ENCODE data around the gene CNTROB. TPM values are rescaled to one million over a fixed set of nuclear protein-coding genes. Genes with fewer than 3 reads are reported as not detected.
A peak's percentile ranks its signal among the peaks of the same experiment; 100 is the strongest.

Gene CNTROB
- 12.0 TPM for total RNA-seq
- long read RNA-seq, partial matches to known transcripts, result 4 of 15 reads
- long read RNA-seq, other reads (novel, unspliced or antisense), result 9 of 15 reads

GRCh38 chr17:7931709-7932482 lies at the start of gene CNTROB, which contains the start of gene TRAPPC1:
Gene CNTROB (plus strand): TSS chr17:7932206. CDS start chr17:7933080, 874 bp downstream.
Gene TRAPPC1 (minus strand): TSS chr17:7931946. CDS start chr17:7931829, 117 bp downstream.
- intact Hi-C loops (cut with DNase I), result loop anchor here (2.0 kb wide), 1 partner anchor 15 kb away; the partner anchor contains the start of gene RNF227
- DNase-seq (ENCODE audit: low spot score), result peak; percentile 100

DNA sequence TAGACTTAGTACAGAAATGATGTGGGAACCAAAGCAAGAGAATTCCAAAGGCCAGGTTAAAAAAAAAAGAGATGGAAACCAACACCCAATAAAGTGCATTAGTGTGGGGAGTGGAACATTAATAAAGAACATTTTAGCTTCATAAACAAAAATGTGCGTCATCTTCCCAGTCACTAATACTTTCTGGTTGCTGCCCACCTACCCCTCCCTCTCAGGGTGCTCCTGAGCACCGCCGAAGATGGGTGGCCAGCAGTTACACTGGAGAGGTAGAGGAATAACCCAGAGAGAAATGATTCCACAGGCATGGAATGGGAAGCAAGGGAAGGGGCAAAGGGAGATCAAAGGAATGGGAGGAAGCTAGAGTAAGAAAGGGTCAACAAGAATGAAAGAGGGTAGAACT lies 49.4 kb upstream of the CNTROB start:
- DNase-seq (ENCODE audit: low spot score), result no peak
- intact Hi-C loops (cut with DNase I), result no loop called here

GRCh38 chr17:7883781-7884386 lies 48.1 kb upstream of the CNTROB start:
- intact Hi-C loops (cut with DNase I), result no loop called here
- no peak for DNase-seq (ENCODE audit: low spot score)

GRCh38 chr17:7884581-7885366 lies 47.2 kb upstream of the CNTROB start:
- intact Hi-C loops (cut with DNase I), result loop anchor here (5.0 kb wide), 1 partner anchor 42 kb away; no protein-coding TSS in a partner anchor
- DNase-seq (ENCODE audit: low spot score), result no peak

GRCh38 chr17:7885367-7886226 lies 46.4 kb upstream of the CNTROB start:
- intact Hi-C loops (cut with DNase I), result loop anchor here (5.0 kb wide), 1 partner anchor 43 kb away; no protein-coding TSS in a partner anchor
- peak; percentile 80 for DNase-seq (ENCODE audit: low spot score)

GRCh38 chr17:7886227-7887037 lies 45.6 kb upstream of the CNTROB start:
- intact Hi-C loops (cut with DNase I), result loop anchor here (1.0 to 5.0 kb wide), 2 partner anchors 29 to 44 kb away; partner anchors contain the start of gene NAA38
- peak; percentile 76 for DNase-seq (ENCODE audit: low spot score)

DNA sequence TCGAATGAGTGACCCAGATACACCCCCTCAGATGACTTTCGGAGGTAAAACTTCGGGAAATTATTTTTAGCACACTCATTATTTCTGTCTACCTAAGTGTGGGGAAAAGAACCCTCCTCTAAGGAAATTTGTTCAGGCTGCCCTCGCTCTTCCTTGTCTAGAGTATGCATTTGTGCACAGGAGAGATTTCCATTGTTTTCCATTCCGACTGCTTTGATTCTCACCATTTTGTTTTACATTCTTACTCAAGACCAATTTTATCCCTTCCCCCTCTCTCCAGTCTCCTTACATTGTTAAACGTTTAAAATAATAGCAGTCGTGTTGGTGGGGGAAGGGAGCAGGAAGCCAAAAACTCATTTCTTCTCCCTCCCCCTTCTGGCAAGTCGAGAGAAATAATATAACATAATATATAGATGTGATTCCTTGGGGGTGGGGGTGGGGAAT lies 44.9 kb upstream of the CNTROB start:
- intact Hi-C loops (cut with DNase I), result loop anchor here (1.0 to 5.0 kb wide), 2 partner anchors 30 to 45 kb away; partner anchors contain the start of gene NAA38
- DNase-seq (ENCODE audit: low spot score), result no peak

GRCh38 chr17:7887482-7888183 lies 44.4 kb upstream of the CNTROB start:
- intact Hi-C loops (cut with DNase I), result loop anchor here (1.0 to 5.0 kb wide), 3 partner anchors 29 to 45 kb away; partner anchors contain the start of genes NAA38 and RNF227

DNA sequence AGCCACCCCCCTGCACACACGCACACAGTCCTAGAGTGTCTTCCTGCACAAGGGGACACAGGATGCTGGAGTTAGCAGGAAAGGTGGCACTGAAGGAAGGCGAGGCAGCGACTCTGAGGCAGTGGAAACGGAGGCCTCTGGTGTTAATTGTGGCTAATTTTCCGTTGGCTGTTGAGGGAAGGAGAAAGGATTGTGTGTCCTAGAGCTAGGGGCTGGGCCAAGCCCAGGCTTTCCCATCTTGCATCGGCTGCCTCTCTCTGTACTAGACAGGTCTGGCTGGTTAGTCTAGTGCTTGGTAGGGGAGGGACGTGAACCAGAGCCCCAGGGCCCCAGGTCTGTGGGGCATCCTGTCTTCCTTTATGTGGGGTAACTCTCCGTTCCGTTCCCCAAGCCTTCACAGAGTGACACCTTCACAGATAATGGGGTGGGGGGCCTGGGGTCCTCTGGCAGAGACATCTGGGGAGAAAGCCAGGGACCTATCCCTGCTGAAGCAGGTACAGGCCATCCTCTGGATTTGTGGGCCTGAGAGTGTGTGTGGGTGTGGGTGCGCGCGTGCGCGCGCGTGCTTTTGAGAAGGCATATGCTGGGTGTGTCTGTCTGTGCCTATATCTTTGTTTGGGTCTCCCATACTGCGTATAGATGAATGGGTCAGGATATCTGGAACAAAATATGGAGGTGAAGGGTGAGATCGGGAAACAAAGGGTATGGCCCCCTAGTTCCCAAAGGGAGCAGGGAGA lies 43.7 kb upstream of the CNTROB start, which contains the start of gene CHD3:
Gene CHD3, plus strand, starts transcription at position 606 of the 737 bp plus-strand sequence. CDS start 212 bp downstream, outside the sequence.
- DNase-seq (ENCODE audit: low spot score), result peak; percentile 76
- intact Hi-C loops (cut with DNase I), result loop anchor here (1.0 to 5.0 kb wide), 2 partner anchors 28 to 46 kb away; partner anchors contain the start of gene RNF227

More at GRCh38 chr17:7887482-7888183, 44.4 kb upstream of the CNTROB start:
- DNase-seq (ENCODE audit: low spot score), result peak; percentile 95

- peak; percentile 96 for DNase-seq (ENCODE audit: low spot score)
- intact Hi-C loops (cut with DNase I), result loop anchor here (5.0 kb wide), 1 partner anchor 47 kb away; no protein-coding TSS in a partner anchor
Measured at GRCh38 chr17:7889166-7889955, 42.6 kb upstream of the CNTROB start.

DNA sequence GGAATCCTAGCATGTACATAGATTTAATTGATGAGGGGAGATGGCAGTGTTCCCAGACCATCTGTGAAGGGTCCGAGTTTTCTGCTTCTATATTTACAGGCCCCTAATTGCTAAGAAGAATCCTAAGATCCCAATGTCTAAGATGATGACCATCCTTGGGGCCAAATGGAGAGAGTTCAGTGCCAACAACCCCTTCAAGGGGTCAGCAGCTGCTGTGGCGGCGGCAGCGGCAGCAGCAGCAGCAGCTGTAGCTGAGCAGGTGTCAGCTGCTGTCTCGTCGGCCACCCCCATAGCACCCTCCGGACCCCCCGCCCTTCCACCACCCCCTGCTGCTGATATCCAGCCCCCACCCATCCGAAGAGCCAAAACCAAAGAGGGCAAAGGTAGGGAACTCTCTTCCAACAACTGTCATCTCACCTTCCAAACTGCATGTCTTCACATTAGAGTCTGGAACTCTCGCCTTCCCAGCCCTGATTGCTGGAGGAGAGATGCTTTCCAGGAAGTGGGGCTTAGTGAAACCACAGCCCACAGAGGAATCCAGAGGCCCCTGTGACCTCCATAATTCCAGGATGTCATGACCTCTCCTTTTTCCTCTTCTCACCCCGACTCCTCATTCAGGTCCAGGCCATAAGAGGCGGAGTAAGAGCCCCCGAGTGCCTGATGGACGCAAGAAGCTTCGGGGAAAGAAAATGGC lies 38.7 kb upstream of the CNTROB start:
- intact Hi-C loops (cut with DNase I), result loop anchor here (2.0 to 10.0 kb wide), 2 partner anchors 69 to 149 kb away; no protein-coding TSS in a partner anchor

DNA sequence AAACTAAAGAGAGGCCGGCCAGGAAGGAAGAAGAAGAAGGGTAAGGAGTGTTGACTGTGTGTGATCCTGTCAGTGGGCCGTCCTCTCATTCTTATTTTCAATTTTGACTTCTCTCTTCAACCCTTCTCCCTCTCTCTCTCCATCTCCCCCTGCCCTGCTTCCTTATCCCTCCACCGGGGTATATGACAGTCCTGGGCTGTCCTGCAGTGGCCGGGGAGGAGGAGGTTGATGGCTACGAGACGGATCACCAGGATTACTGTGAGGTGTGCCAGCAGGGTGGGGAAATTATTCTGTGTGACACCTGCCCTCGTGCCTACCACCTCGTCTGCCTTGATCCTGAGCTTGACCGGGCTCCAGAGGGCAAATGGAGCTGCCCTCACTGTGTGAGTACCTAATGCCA lies 37.8 kb upstream of the CNTROB start:
- DNase-seq (ENCODE audit: low spot score), result no peak
- intact Hi-C loops (cut with DNase I), result loop anchor here (10.0 kb wide), 1 partner anchor 149 kb away; no protein-coding TSS in a partner anchor

More for the DNA sequence above, 38.7 kb upstream of the CNTROB start:
- no peak for DNase-seq (ENCODE audit: low spot score)

DNA sequence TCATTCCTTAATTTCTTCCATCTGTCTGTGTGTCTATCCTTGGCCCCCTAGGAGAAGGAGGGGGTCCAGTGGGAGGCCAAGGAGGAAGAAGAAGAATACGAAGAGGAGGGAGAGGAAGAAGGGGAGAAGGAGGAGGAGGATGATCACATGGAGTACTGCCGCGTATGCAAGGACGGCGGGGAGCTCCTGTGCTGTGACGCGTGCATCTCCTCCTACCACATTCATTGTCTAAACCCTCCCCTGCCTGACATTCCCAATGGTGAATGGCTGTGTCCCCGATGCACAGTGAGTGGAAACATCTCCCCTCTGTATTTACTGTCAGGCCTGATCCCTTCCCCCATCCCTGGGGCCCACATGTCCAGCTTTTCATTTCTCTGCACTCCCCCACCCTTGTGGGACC lies 37.1 kb upstream of the CNTROB start:
- intact Hi-C loops (cut with DNase I), result loop anchor here (10.0 kb wide), 1 partner anchor 150 kb away; no protein-coding TSS in a partner anchor
- no peak for DNase-seq (ENCODE audit: low spot score)

GRCh38 chr17:7897090-7897489 lies 34.9 kb upstream of the CNTROB start:
- no peak for DNase-seq (ENCODE audit: low spot score)
- intact Hi-C loops (cut with DNase I), result loop anchor here (10.0 kb wide), 1 partner anchor 152 kb away; no protein-coding TSS in a partner anchor
